A673 (cell line): Measurements from ENCODE around the gene GALNT7. TPM values are rescaled to one million over a fixed set of nuclear protein-coding genes. Genes with fewer than 3 reads are reported as not detected.

Experiments used
- BruUV-seq: library from RNA; stranded (reverse); fragments of 400-500 nt; replicated peaks from 2 replicates; lab custom pipeline; 2021; lab: Mats Ljungman, UMichigan
- CTCF ChIA-PET: fragments of 300-600 bp; sonication (Branson Sonifier 250); formaldehyde crosslinking; loops from one replicate; lab custom pipeline; 2022; ENCODE audit warnings: antibody characterized with exemption; lab: Charles Lee
- POLR2A ChIA-PET: fragments of 300-600 bp; sonication (Branson Sonifier 250); formaldehyde crosslinking; loops from one replicate; lab custom pipeline; 2022; ENCODE audit warnings: antibody characterized with exemption; ENCODE audit not compliant: low non-redundant PET; lab: Charles Lee
- DNase-seq: peaks from one replicate; pipeline ENCODE4 v3.0.0-alpha.2; 2015; ENCODE audit warnings: low spot score
- H3K27ac ChIP-seq: fragments of 200-600 bp; sonication (generic); 2 replicates; pipeline ENCODE4 v1.5.1; 2016; ENCODE audit warnings: mixed run types, low read depth, mild to moderate bottlenecking, mixed read lengths, antibody characterized with exemption, low read length; ENCODE audit not compliant: poor library complexity, severe bottlenecking
- H3K27me3 ChIP-seq: fragments of 200-600 bp; sonication (generic); replicated peaks from 2 replicates; pipeline ENCODE4 v1.6.1; 2017; ENCODE audit warnings: mixed run types, low read depth, mild to moderate bottlenecking, mixed read lengths, antibody characterized with exemption, low read length; ENCODE audit not compliant: insufficient read depth, poor library complexity
- H3K36me3 ChIP-seq: fragments of 200-600 bp; sonication (generic); 2 replicates; pipeline ENCODE4 v1.6.1; 2016; ENCODE audit warnings: mixed run types, mild to moderate bottlenecking, mixed read lengths, antibody characterized with exemption, low read length; ENCODE audit not compliant: insufficient read depth, poor library complexity, severe bottlenecking
- H3K4me1 ChIP-seq: fragments of 200-600 bp; sonication (generic); 2 replicates; pipeline ENCODE4 v1.6.1; 2017; ENCODE audit warnings: mixed run types, mild to moderate bottlenecking, mixed read lengths, antibody characterized with exemption, low read length; ENCODE audit not compliant: insufficient read depth, poor library complexity, severe bottlenecking
- H3K4me3 ChIP-seq: fragments of 200-600 bp; sonication (generic); 2 replicates; pipeline ENCODE4 v1.5.1; 2016; ENCODE audit warnings: low read depth, mixed run types, mild to moderate bottlenecking, mixed read lengths, low read length; ENCODE audit not compliant: poor library complexity, severe bottlenecking
- H3K9me3 ChIP-seq: fragments of 200-600 bp; sonication (generic); 2 replicates; pipeline ENCODE4 v1.6.1; 2016; ENCODE audit warnings: mixed run types, low read depth, mild to moderate bottlenecking, mixed read lengths, antibody characterized with exemption, low read length; ENCODE audit not compliant: poor library complexity, severe bottlenecking
- CTCF ChIP-seq: fragments of 300-800, 200-600 bp; sonication (generic); conservative IDR thresholded peaks from 2 replicates; pipeline ENCODE4 v1.5.1; 2017; ENCODE audit warnings: low read depth, mild to moderate bottlenecking, antibody characterized with exemption, low read length, moderate library complexity, mixed read lengths
- EZH2 ChIP-seq: fragments of 200-600 bp; sonication (generic); IDR thresholded peaks from 2 replicates; pipeline ENCODE4 v1.6.1; 2017; ENCODE audit warnings: borderline replicate concordance, low read depth, mild to moderate bottlenecking, mixed read lengths, antibody characterized with exemption, low read length; ENCODE audit not compliant: poor library complexity, severe bottlenecking
- intact Hi-C: fragments of 100-400 bp; cut with micrococcal nuclease; formaldehyde crosslinking; loops from one replicate; pipeline ENCODE4 v1.10.0; 2022; ENCODE audit not compliant: unreplicated experiment
- total RNA-seq: library from RNA; stranded (reverse); gene quantifications from 2 replicates; pipeline ENCODE4 v1.2.3, GENCODE V29; 2021

GALNT7 gene
- total RNA-seq, 1 experiment from 2014 or later = 89.7 TPM

- DNase-seq = peak; percentile 100
- Histone ChIP-seq H3K4me1 (peaks cover 32% of the 10 kb centered on the region), H3K9me3 (no peaks in the 10 kb centered on the region), H3K27me3 (no peaks in the 10 kb centered on the region), H3K27ac (peak within 1 kb of the TSS; percentile 99), H3K36me3 (peaks cover 40% of the 10 kb centered on the region), H3K4me3 (peak within 1 kb of the TSS; percentile 93)
- BruUV-seq = no TSS peak
- ChIA-PET POLR2A (interaction anchor here (0.6 to 1.1 kb wide), 6 partner anchors 9 to 80 kb away, joined by 3 to 11 read pairs (median 3); partner anchors contain the start of gene SAP30), CTCF (no interaction called here)
- intact Hi-C loops = loop anchor here (1.0 to 10.0 kb wide), 3 partner anchors 37 to 981 kb away; partner anchors contain the start of gene SAP30
- TF ChIP-seq EZH2 = no peak
- no peak for TF ChIP-seq CTCF
Measured at GRCh38 chr4:173334085-173334890, 165.7 kb downstream of the GALNT7 start, which contains the start of gene HMGB2. Gene HMGB2, minus strand, starts transcription at chr4:173334358. Its CDS starts 709 bp downstream, at chr4:173333649.

- no TSS peak for BruUV-seq
- Histone ChIP-seq H3K27ac (peak overlapping the region; percentile 99), H3K9me3 (no peaks in the 10 kb centered on the region), H3K36me3 (peaks cover 32% of the 10 kb centered on the region), H3K4me1 (peaks cover 25% of the 10 kb centered on the region), H3K4me3 (peak overlapping the region; percentile 93), H3K27me3 (no peaks in the 10 kb centered on the region)
- peak; percentile 97 for DNase-seq
- intact Hi-C loops = loop anchor here (1.0 to 10.0 kb wide), 3 partner anchors 36 to 980 kb away; partner anchors contain the start of gene SAP30
- ChIA-PET CTCF (interaction anchor here (1.0 kb wide), 1 partner anchor 80 kb away, joined by 3 read pairs; no protein-coding TSS in a partner anchor), POLR2A (interaction anchor here (0.6 to 1.1 kb wide), 5 partner anchors 10 to 80 kb away, joined by 3 to 11 read pairs (median 3); partner anchors contain the start of gene SAP30)
- TF ChIP-seq EZH2 (no peak), CTCF (no peak)
Measured at GRCh38 chr4:173334891-173335752, 166.5 kb downstream of the GALNT7 start.

GRCh38 chr4:173337463-173337862 is 168.9 kb downstream of the GALNT7 start:
- ChIA-PET POLR2A (no interaction called here), CTCF (no interaction called here)
- BruUV-seq = no TSS peak
- H3K27ac ChIP-seq = no peak overlapping the region
- no peak overlapping the region for H3K4me3 ChIP-seq
- DNase-seq = no peak
- peaks cover 10% of the 10 kb centered on the region for H3K36me3 ChIP-seq
- peaks cover 35% of the 10 kb centered on the region for H3K4me1 ChIP-seq
- intact Hi-C loops = loop anchor here (10.0 kb wide), 1 partner anchor 977 kb away; no protein-coding TSS in a partner anchor
- no peaks in the 10 kb centered on the region for H3K9me3 ChIP-seq
- TF ChIP-seq EZH2 (no peak), CTCF (no peak)
- H3K27me3 ChIP-seq = no peaks in the 10 kb centered on the region
